PC-9 (cell line): ENCODE data around the gene PARP9. TPM values are rescaled to one million over a fixed set of nuclear protein-coding genes. Genes with fewer than 3 reads are reported as not detected.

Source experiments
- BruUV-seq: library from RNA; stranded (reverse); fragments of 400-500 nt; replicated peaks from 2 replicates; lab custom pipeline; 2021; lab: Mats Ljungman, UMichigan
- CTCF ChIA-PET: fragments of 300-600 bp; sonication (Branson Sonifier 250); formaldehyde crosslinking; loops from one replicate; lab custom pipeline; 2022; ENCODE audit warnings: antibody characterized with exemption; lab: Charles Lee
- POLR2A ChIA-PET: fragments of 300-600 bp; sonication (Branson Sonifier 250); formaldehyde crosslinking; loops from one replicate; lab custom pipeline; 2022; ENCODE audit warnings: antibody characterized with exemption; ENCODE audit not compliant: unreplicated experiment; lab: Charles Lee
- DNase-seq, 2 experiments: peaks; one replicate each; pipeline versions ENCODE4 v3.0.0 to v3.0.0-alpha.2; 2015 to 2022; ENCODE audit warnings: mixed read lengths in 1 of 2
- H2AFZ ChIP-seq: fragments of 200-600 bp; sonication (generic); 2 replicates; pipeline ENCODE4 v1.8.1; 2017; ENCODE audit warnings: antibody characterized with exemption
- H3F3A ChIP-seq: fragments of 200-600 bp; sonication (generic); 2 replicates; pipeline ENCODE4 v1.8.1; 2017; ENCODE audit warnings: antibody characterized with exemption, mild to moderate bottlenecking, low read depth; ENCODE audit not compliant: insufficient read depth
- H3K27ac ChIP-seq: fragments of 200-600 bp; sonication (generic); 2 replicates; pipeline ENCODE4 v1.6.1; 2016; ENCODE audit warnings: mixed run types
- H3K27me3 ChIP-seq: fragments of 200-600 bp; sonication (generic); 2 replicates; pipeline ENCODE4 v1.6.1; 2016; ENCODE audit warnings: low read depth, mixed run types; ENCODE audit not compliant: insufficient read depth
- H3K36me3 ChIP-seq: fragments of 200-600 bp; sonication (generic); 2 replicates; pipeline ENCODE4 v1.6.1; 2016; ENCODE audit warnings: low read depth, mixed run types
- H3K4me1 ChIP-seq: fragments of 200-600 bp; sonication (generic); replicated peaks from 2 replicates; pipeline ENCODE4 v1.6.1; 2016; ENCODE audit warnings: mixed run types; ENCODE audit not compliant: insufficient read depth
- H3K4me2 ChIP-seq: fragments of 200-600 bp; sonication (generic); 2 replicates; pipeline ENCODE4 v1.6.1; 2017; ENCODE audit warnings: mixed run types
- H3K4me3 ChIP-seq: fragments of 200-600 bp; sonication (generic); 2 replicates; pipeline ENCODE4 v1.6.1; 2016; ENCODE audit warnings: mixed run types
- H3K79me2 ChIP-seq: fragments of 200-600 bp; sonication (generic); 2 replicates; pipeline ENCODE4 v1.6.1; 2017; ENCODE audit warnings: low read depth, mixed run types
- H3K9me2 ChIP-seq: fragments of 200-600 bp; sonication (generic); 2 replicates; pipeline ENCODE4 v1.8.1; 2017; ENCODE audit warnings: mild to moderate bottlenecking; ENCODE audit not compliant: insufficient read depth
- H3K9me3 ChIP-seq: fragments of 200-600 bp; sonication (generic); 2 replicates; pipeline ENCODE4 v1.8.1; 2016; ENCODE audit warnings: low read depth; ENCODE audit not compliant: insufficient read depth
- H4K20me1 ChIP-seq: fragments of 200-600 bp; sonication (generic); 2 replicates; pipeline ENCODE4 v1.8.1; 2017; ENCODE audit not compliant: insufficient read depth
- EZH2 ChIP-seq: fragments of 200-600 bp; sonication (generic); IDR thresholded peaks from 2 replicates; pipeline ENCODE4 v1.8.0; 2017; ENCODE audit warnings: antibody characterized with exemption, low read depth
- intact Hi-C: fragments of 100-400 bp; cut with micrococcal nuclease; formaldehyde crosslinking; loops from one replicate; pipeline ENCODE4 v1.10.0; 2022; ENCODE audit not compliant: unreplicated experiment
- total RNA-seq: library from RNA; stranded (reverse); gene quantifications from 2 replicates; pipeline ENCODE4 v1.2.3, GENCODE V29; 2021
- TF ChIP-seq, protein P1 (sequence below): fragments of 200-600 bp; sonication (generic); conservative IDR thresholded peaks from 2 replicates; pipeline ENCODE4 v1.6.1; 2017; ENCODE audit warnings: mixed run types, antibody characterized with exemption, mild to moderate bottlenecking, moderate library complexity

Gene PARP9
- total RNA-seq, 1 experiment from 2014 or later, result 21.1 TPM

- Histone ChIP-seq H3K4me3 (no peak overlapping the region), H3K9me3 (no peaks in the 10 kb centered on the region), H4K20me1 (peaks cover 29% of the 10 kb centered on the region), H3K27me3 (no peaks in the 10 kb centered on the region), H3K36me3 (peaks cover 10% of the 10 kb centered on the region; the same call in 1 of the 2 replicates), H3K27ac (no peak overlapping the region), H3K4me1 (peaks cover 26% of the 10 kb centered on the region), H3K79me2 (peaks cover 33% of the 10 kb centered on the region), H3K4me2 (no peak overlapping the region), H2AFZ (no peak overlapping the region), H3F3A (peaks cover 9% of the 10 kb centered on the region), H3K9me2 (no peaks in the 10 kb centered on the region)
- ChIA-PET CTCF (interaction anchor here (0.6 kb wide), 1 partner anchor 164 kb away, joined by 15 read pairs; no protein-coding TSS in a partner anchor), POLR2A (no interaction called here)
- BruUV-seq, result no TSS peak
- intact Hi-C loops, result no loop called here
- TF ChIP-seq, protein P1, sequence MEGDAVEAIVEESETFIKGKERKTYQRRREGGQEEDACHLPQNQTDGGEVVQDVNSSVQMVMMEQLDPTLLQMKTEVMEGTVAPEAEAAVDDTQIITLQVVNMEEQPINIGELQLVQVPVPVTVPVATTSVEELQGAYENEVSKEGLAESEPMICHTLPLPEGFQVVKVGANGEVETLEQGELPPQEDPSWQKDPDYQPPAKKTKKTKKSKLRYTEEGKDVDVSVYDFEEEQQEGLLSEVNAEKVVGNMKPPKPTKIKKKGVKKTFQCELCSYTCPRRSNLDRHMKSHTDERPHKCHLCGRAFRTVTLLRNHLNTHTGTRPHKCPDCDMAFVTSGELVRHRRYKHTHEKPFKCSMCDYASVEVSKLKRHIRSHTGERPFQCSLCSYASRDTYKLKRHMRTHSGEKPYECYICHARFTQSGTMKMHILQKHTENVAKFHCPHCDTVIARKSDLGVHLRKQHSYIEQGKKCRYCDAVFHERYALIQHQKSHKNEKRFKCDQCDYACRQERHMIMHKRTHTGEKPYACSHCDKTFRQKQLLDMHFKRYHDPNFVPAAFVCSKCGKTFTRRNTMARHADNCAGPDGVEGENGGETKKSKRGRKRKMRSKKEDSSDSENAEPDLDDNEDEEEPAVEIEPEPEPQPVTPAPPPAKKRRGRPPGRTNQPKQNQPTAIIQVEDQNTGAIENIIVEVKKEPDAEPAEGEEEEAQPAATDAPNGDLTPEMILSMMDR, result no peak
- no peak for TF ChIP-seq EZH2
- DNase-seq, result no peak
These were observed 48.2 kb downstream of the PARP9 start for GRCh38 chr3:122515870-122516269.

DNA sequence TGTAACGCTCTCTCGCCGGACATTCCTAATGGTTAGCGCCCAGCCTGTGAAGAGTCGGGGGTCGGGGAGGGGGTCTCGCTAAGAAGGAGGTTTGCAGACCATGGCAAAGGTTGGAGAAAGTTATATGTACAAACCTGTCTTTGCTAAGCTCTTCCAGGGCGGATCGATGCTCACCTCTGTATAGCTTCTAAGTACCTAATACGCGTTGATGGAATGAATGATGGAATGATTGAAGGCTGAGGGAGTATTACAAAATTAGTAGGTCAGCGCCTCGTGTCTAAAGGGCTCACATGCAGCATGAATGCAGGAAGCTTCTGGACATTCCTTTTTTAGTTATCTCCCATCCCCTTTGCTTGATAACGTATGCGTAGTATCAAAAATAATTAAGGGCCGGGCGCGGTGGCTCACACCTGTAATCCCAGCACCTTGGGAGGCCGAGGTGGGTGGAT is 49.1 kb downstream of the PARP9 start:
- Histone ChIP-seq H3F3A (peaks cover 9% of the 10 kb centered on the region), H4K20me1 (peaks cover 35% of the 10 kb centered on the region), H3K9me2 (no peaks in the 10 kb centered on the region), H3K27me3 (no peaks in the 10 kb centered on the region), H3K4me1 (peaks cover 26% of the 10 kb centered on the region), H2AFZ (peak overlapping the region; percentile 81), H3K27ac (peak overlapping the region; percentile 81), H3K36me3 (peaks cover 14% of the 10 kb centered on the region; the same call in 1 of the 2 replicates), H3K4me3 (peak overlapping the region; percentile 62), H3K4me2 (peak overlapping the region; percentile 84), H3K79me2 (peaks cover 41% of the 10 kb centered on the region), H3K9me3 (no peaks in the 10 kb centered on the region)
- ChIA-PET POLR2A (interaction anchor here (0.6 to 0.7 kb wide), 3 partner anchors 9 to 1036 kb away, joined by 3 to 7 read pairs (median 5); no protein-coding TSS in a partner anchor), CTCF (interaction anchor here (0.7 kb wide), 1 partner anchor 16 kb away, joined by 3 read pairs; no protein-coding TSS in a partner anchor)
- no peak for DNase-seq
- no peak for TF ChIP-seq EZH2
- TF ChIP-seq, protein P1, result no peak
- intact Hi-C loops, result no loop called here
- no TSS peak for BruUV-seq

DNA sequence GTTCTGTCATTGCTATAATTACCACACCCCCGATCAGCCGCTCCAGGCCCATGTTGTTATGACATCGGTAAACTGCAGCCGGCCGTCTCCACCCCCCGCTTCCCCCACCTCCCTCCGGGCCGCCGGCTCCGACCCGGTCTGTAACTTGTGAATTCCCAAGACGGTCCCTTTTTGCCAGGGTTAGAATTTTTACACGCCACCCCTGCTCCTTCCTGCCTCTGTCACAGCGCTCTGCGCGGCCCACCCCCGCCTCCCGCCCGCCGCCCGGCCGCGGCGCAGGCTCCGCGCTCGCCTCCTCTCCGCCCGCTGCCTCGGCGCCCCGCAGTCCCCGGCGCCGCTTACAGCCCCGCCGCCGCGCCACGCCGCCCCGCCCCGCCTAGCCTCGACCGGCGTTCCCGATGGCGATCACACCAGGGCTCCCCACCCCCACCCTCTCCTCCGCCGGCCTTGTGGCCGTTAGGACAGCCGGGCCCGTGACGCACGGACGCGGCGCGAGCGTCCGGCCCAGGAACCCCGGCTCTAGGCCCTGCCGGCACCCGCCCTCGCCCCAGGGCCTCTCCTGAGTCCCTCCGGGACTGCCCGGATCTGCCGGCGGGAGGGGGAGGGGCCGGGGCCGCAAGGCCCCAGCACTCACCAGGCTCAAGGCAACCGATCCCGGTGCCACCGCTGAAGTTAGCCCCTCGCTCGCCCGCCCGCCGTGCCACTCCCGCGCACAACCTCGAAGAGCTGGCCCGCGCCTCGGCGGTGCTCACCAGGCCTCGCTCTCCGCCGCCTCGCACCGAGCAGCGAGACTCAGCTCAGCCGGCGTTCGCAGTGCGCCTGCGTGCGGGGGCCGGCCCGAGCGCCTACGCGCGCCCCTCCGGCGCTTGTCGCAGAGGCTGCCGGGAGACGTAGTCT is 49.7 kb downstream of the PARP9 start, which contains the start of gene KPNA1:
TSS of gene KPNA1 (minus strand) at position 817 of the 897 bp plus-strand sequence. CDS start 18,374 bp downstream, outside the sequence.
- H2AFZ ChIP-seq, result peak within 1 kb of the TSS; percentile 81
- H3K4me1 ChIP-seq, result peaks cover 26% of the 10 kb centered on the region
- H3K36me3 ChIP-seq, result peaks cover 14% of the 10 kb centered on the region; the same call in 1 of the 2 replicates
- H3K27ac ChIP-seq, result peak within 1 kb of the TSS; percentile 81
- peak within 1 kb of the TSS; percentile 84 for H3K4me2 ChIP-seq
- peaks cover 35% of the 10 kb centered on the region for H4K20me1 ChIP-seq
- H3F3A ChIP-seq, result peaks cover 9% of the 10 kb centered on the region
- DNase-seq, result peak; percentile 77 to 92
- ChIA-PET POLR2A (interaction anchor here (0.6 to 1.0 kb wide), 5 partner anchors 10 to 1036 kb away, joined by 3 to 9 read pairs (median 5); no protein-coding TSS in a partner anchor), CTCF (interaction anchor here (0.5 to 0.7 kb wide), 2 partner anchors 15 to 51 kb away, joined by 3 to 5 read pairs; no protein-coding TSS in a partner anchor)
- H3K27me3 ChIP-seq, result no peaks in the 10 kb centered on the region
- intact Hi-C loops, result loop anchor here (1.0 kb wide), 2 partner anchors 20 to 98 kb away; partner anchors contain the start of gene WDR5B
- H3K4me3 ChIP-seq, result peak within 1 kb of the TSS; percentile 62
- H3K9me2 ChIP-seq, result no peaks in the 10 kb centered on the region
- no peak for TF ChIP-seq EZH2
- TF ChIP-seq, protein P1, result no peak
- peaks cover 48% of the 10 kb centered on the region for H3K79me2 ChIP-seq
- H3K9me3 ChIP-seq, result no peaks in the 10 kb centered on the region
- BruUV-seq, result no TSS peak
